ENCODE results near the gene MEI1. TPM values are rescaled to one million over a fixed set of nuclear protein-coding genes. Genes with fewer than 3 reads are reported as not detected.

Gene MEI1
- total RNA-seq, 1 experiment from 2014 or later: not detected

Other genes starting within 250 kb of the MEI1 start
- 101 and 111 TPM in 2 replicates for gene PHF5A, start 230.8 kb upstream of the MEI1 start, total RNA-seq (2014; rRNA removed; shearing (Covaris generic); ENCODE audit: low replicate concordance)
- 53.2 and 90.1 TPM in 2 replicates for gene ACO2, start 230.4 kb upstream of the MEI1 start, total RNA-seq (2014; rRNA removed; shearing (Covaris generic); ENCODE audit: low replicate concordance)
- 47.2 and 53.1 TPM in 2 replicates for gene POLR3H, start 155.0 kb upstream of the MEI1 start, total RNA-seq (2014; rRNA removed; shearing (Covaris generic); ENCODE audit: low replicate concordance)
- gene CSDC2, start 138.5 kb upstream of the MEI1 start, total RNA-seq (2014; rRNA removed; shearing (Covaris generic); ENCODE audit: low replicate concordance): not detected in 2 replicates
- 36.1 and 37.4 TPM in 2 replicates for gene PMM1, start 109.7 kb upstream of the MEI1 start, total RNA-seq (2014; rRNA removed; shearing (Covaris generic); ENCODE audit: low replicate concordance)
- gene DESI1, start 78.5 kb upstream of the MEI1 start, total RNA-seq (2014; rRNA removed; shearing (Covaris generic); ENCODE audit: low replicate concordance): 14.4 and 27.6 TPM in 2 replicates
- gene XRCC6, start 78.2 kb upstream of the MEI1 start, total RNA-seq (2014; rRNA removed; shearing (Covaris generic); ENCODE audit: low replicate concordance): 560 and 634 TPM in 2 replicates
- 169 and 206 TPM in 2 replicates for gene SNU13, start 10.6 kb upstream of the MEI1 start, total RNA-seq (2014; rRNA removed; shearing (Covaris generic); ENCODE audit: low replicate concordance)
- gene CCDC134, start 101.2 kb downstream of the MEI1 start, total RNA-seq (2014; rRNA removed; shearing (Covaris generic); ENCODE audit: low replicate concordance): 2.7 and 14.0 TPM in 2 replicates
- gene SREBF2, start 133.6 kb downstream of the MEI1 start, total RNA-seq (2014; rRNA removed; shearing (Covaris generic); ENCODE audit: low replicate concordance): 15.0 and 26.5 TPM in 2 replicates
- gene SHISA8, start 215.6 kb downstream of the MEI1 start, total RNA-seq (2014; rRNA removed; shearing (Covaris generic); ENCODE audit: low replicate concordance): not detected in 2 replicates
- not detected in 2 replicates for gene TNFRSF13C, start 227.3 kb downstream of the MEI1 start, total RNA-seq (2014; rRNA removed; shearing (Covaris generic); ENCODE audit: low replicate concordance)
- gene CENPM, start 247.6 kb downstream of the MEI1 start, total RNA-seq (2014; rRNA removed; shearing (Covaris generic); ENCODE audit: low replicate concordance): 23.6 and 60.6 TPM in 2 replicates